ENCODE measurements around the gene DYNLL2.
A peak's percentile ranks its signal among the peaks of the same experiment; 100 is the strongest.
"Not testable (repeated sequence)": the region's sequence is repeated elsewhere in the genome, so short reads cannot be mapped to it uniquely, and the experiment has no call there.

The DYNLL2 gene

GRCh38 chr17:58054641-58055040, 28.6 kb upstream of the DYNLL2 start:
- Histone ChIP-seq H3K4me1 (ENCODE audit: insufficient read depth, low read length) (no peaks in the 10 kb centered on the region), H3K9me3 (ENCODE audit: control insufficient read depth, insufficient read depth, low read length) (no peaks in the 10 kb centered on the region), H3K36me3 (ENCODE audit: insufficient read depth, low read length) (no peaks in the 10 kb centered on the region), H3K9ac (ENCODE audit: low read depth, low read length) (no peak overlapping the region)

- Histone ChIP-seq H3K4me1 (ENCODE audit: insufficient read depth, low read length) (no peaks in the 10 kb centered on the region), H3K36me3 (ENCODE audit: insufficient read depth, low read length) (no peaks in the 10 kb centered on the region), H3K9me3 (ENCODE audit: control insufficient read depth, insufficient read depth, low read length) (no peaks in the 10 kb centered on the region), H3K9ac (ENCODE audit: low read depth, low read length) (no peak overlapping the region)
Measured at GRCh38 chr17:58056476-58056875, 26.7 kb upstream of the DYNLL2 start.

DNA sequence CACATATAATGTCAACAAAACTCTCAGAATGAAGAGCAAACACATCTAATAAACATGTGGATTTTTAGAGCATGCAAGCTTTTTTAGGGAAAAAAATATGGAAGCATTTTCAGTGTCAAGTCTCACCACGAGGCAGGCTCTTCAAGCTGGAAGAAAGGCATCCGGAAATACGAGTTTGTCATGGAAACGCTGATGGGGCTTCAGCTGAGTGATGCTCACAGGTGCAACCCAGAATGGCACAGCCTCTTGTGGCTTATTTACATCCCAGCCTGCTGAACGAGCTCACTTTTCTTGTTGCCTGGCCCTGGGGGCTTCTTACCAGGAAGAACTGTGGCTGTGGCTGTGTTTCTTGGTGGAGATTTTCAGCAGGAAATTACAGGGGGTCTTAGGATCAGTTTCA, 24.1 kb upstream of the DYNLL2 start:
- Histone ChIP-seq H3K36me3 (ENCODE audit: insufficient read depth, low read length) (no peaks in the 10 kb centered on the region), H3K9ac (ENCODE audit: low read depth, low read length) (no peak overlapping the region), H3K4me1 (ENCODE audit: insufficient read depth, low read length) (no peaks in the 10 kb centered on the region), H3K9me3 (ENCODE audit: control insufficient read depth, insufficient read depth, low read length) (no peaks in the 10 kb centered on the region)

DNA sequence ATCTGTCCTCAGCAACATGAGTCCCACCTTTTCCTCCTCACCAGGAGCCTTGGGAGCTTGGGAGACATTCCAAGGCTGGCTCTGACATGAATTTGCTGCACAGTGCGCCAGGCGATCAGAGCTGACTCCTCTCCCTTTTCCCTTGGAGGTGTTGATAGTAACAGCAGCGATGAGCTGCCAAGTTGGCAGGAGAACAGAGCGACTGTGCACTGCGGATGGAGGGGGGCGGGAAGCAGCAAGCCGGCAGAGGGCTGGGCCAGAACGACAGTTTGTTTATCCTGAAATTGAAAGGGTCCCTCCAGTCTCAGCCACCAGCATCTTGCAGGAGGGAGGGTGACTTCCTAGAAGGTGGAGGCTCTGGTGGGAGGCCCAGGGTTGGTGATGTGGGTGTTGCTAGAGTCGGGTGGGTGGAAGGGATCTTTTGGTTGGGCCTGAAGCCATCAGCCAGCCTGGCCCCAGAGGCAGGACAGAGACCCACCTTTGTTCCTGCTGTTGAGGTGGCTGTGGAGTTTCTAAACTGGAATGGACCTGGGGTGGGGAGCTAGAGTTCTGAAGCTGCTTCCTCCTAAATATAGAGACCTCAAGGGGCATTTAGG, 22.5 kb upstream of the DYNLL2 start:
- no peak overlapping the region for H3K9ac ChIP-seq (ENCODE audit: low read depth, low read length)
- H3K36me3 ChIP-seq (ENCODE audit: insufficient read depth, low read length), result no peaks in the 10 kb centered on the region
- H3K4me1 ChIP-seq (ENCODE audit: insufficient read depth, low read length), result no peaks in the 10 kb centered on the region
- no peaks in the 10 kb centered on the region for H3K9me3 ChIP-seq (ENCODE audit: control insufficient read depth, insufficient read depth, low read length)

GRCh38 chr17:58061672-58062071, 21.5 kb upstream of the DYNLL2 start:
- Histone ChIP-seq H3K36me3 (ENCODE audit: insufficient read depth, low read length) (no peaks in the 10 kb centered on the region), H3K9me3 (ENCODE audit: control insufficient read depth, insufficient read depth, low read length) (no peaks in the 10 kb centered on the region), H3K4me1 (ENCODE audit: insufficient read depth, low read length) (no peaks in the 10 kb centered on the region), H3K9ac (ENCODE audit: low read depth, low read length) (no peak overlapping the region)

DNA sequence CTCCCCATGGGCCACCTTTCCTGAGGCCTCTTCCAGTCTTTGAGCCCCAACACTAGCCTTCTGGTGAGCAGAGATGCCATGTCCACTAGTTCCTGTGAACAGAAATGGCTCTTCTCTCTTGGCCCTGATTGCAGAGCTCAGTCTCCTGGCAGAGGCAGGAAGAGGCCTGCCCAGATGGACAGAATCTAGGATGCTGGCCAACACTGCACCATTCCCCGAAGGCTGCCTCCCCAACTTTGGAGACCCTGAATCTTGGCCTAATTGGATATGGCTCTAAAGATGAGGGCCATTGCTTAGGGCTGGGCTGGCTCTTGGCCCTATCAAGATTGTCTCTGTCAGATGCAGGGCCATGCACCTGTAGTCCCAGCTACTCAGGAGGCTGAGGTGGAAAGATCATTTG, 18.0 kb upstream of the DYNLL2 start:
- no peak overlapping the region for H3K9ac ChIP-seq (ENCODE audit: low read depth, low read length)
- H3K4me1 ChIP-seq (ENCODE audit: insufficient read depth, low read length), result no peaks in the 10 kb centered on the region
- no peaks in the 10 kb centered on the region for H3K36me3 ChIP-seq (ENCODE audit: insufficient read depth, low read length)
- H3K9me3 ChIP-seq (ENCODE audit: control insufficient read depth, insufficient read depth, low read length), result no peaks in the 10 kb centered on the region

DNA sequence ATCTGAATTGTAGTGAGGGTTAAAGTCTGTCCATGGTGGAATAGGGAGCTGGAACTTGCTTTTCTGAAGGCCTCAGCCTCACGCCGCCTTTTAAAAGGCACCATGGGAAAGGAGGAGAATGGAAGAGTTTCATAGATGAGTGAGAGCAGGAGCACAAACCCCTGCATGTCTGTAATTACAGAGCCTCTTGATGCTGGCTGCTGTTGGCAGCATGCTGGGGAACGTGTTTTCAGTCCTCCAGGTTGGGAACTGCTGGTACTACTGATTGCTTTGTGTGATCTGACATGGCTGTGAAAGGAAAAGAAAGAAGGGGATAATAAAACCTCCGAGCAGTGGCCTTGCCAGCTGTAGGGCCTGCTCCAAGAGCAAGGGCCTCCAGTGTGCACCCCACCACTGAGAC, 16.8 kb upstream of the DYNLL2 start:
- Histone ChIP-seq H3K9me3 (ENCODE audit: control insufficient read depth, insufficient read depth, low read length) (no peaks in the 10 kb centered on the region), H3K36me3 (ENCODE audit: insufficient read depth, low read length) (no peaks in the 10 kb centered on the region), H3K4me1 (ENCODE audit: insufficient read depth, low read length) (no peaks in the 10 kb centered on the region), H3K9ac (ENCODE audit: low read depth, low read length) (no peak overlapping the region)

- Histone ChIP-seq H3K9ac (ENCODE audit: low read depth, low read length) (no peak overlapping the region), H3K4me1 (ENCODE audit: insufficient read depth, low read length) (no peaks in the 10 kb centered on the region), H3K9me3 (ENCODE audit: control insufficient read depth, insufficient read depth, low read length) (peaks cover 3% of the 10 kb centered on the region; the same call in 1 of the 2 replicates), H3K36me3 (ENCODE audit: insufficient read depth, low read length) (no peaks in the 10 kb centered on the region)
Measured at GRCh38 chr17:58072862-58073261, 10.4 kb upstream of the DYNLL2 start.

DNA sequence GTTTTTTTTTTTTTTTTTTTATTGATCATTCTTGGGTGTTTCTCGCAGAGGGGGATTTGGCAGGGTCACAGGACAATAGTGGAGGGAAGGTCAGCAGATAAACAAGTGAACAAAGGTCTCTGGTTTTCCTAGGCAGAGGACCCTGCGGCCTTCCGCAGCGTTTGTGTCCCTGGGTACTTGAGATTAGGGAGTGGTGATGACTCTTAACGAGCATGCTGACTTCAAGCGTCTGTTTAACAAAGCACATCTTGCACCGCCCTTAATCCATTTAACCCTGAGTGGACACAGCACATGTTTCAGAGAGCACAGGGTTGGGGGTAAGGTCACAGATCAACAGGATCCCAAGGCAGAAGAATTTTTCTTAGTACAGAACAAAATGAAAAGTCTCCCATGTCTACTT, 10.0 kb upstream of the DYNLL2 start:
- H3K9me3 ChIP-seq (ENCODE audit: control insufficient read depth, insufficient read depth, low read length); H3K9ac ChIP-seq (ENCODE audit: low read depth, low read length); H3K4me1 ChIP-seq (ENCODE audit: insufficient read depth, low read length); H3K36me3 ChIP-seq (ENCODE audit: insufficient read depth, low read length): not testable (repeated sequence)

DNA sequence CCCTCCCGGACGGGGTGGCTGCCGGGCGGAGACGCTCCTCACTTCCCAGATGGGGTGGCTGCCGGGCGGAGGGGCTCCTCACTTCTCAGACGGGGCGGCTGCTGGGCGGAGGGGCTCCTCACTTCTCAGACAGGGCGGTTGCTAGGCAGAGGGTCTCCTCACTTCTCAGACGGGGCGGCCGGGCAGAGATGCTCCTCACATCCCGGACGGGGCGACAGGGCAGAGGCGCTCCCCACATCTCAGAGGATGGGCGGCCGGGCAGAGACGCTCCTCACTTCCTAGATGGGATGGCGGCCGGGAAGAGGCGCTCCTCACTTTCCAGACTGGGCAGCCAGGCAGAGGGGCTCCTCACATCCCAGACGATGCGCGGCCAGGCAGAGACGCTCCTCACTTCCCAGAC, 8.8 kb upstream of the DYNLL2 start:
- not testable (repeated sequence) for H3K4me1 ChIP-seq (ENCODE audit: insufficient read depth, low read length); H3K36me3 ChIP-seq (ENCODE audit: insufficient read depth, low read length); H3K9me3 ChIP-seq (ENCODE audit: control insufficient read depth, insufficient read depth, low read length); H3K9ac ChIP-seq (ENCODE audit: low read depth, low read length)

- no peaks in the 10 kb centered on the region for H3K36me3 ChIP-seq (ENCODE audit: insufficient read depth, low read length)
- peaks cover 15% of the 10 kb centered on the region for H3K4me1 ChIP-seq (ENCODE audit: insufficient read depth, low read length)
Measured at GRCh38 chr17:58079300-58080033, 3.8 kb upstream of the DYNLL2 start.

DNA sequence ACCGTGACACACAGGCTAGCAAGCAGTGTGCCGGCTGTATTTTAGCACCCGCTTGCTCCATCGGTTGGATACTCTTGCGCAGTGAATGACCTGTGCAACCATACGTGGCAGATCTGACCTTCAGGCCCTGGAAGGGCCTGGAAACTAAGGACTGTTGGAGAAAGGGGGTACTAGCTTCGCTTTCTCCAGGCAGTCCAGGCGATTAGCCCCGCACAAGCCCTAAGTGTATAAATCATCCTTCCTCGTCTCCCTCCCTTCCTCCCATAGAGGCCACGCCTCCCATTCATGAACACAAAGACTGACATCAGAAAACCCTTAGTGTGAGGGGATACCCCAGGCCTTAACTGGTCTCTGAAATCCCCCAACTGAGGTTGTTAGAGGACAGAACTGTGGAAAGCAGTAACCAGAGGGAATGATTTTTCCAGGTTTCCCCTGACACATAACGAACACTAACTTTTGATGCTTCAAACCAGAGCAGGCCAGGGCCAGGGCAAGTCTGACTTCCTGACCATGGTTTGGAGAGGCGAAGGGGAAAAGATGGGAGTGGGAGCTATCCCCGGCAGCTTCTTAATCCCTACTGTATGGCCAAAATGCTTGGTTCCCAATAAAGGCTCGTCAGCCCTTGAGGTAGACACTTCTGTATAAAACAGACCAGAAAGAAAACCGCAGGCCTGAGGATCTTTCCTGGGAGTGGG, 1.4 kb upstream of the DYNLL2 start:
- no peaks in the 10 kb centered on the region for H3K9me3 ChIP-seq (ENCODE audit: control insufficient read depth, insufficient read depth, low read length)
- H3K4me1 ChIP-seq (ENCODE audit: insufficient read depth, low read length), result peaks cover 27% of the 10 kb centered on the region
- H3K36me3 ChIP-seq (ENCODE audit: insufficient read depth, low read length), result peaks cover 9% of the 10 kb centered on the region; the same call in 1 of the 2 replicates
- peak overlapping the region; percentile 29 for H3K9ac ChIP-seq (ENCODE audit: low read depth, low read length)

More at GRCh38 chr17:58079300-58080033, 3.8 kb upstream of the DYNLL2 start:
- H3K9me3 ChIP-seq (ENCODE audit: control insufficient read depth, insufficient read depth, low read length), result no peaks in the 10 kb centered on the region
- no peak overlapping the region for H3K9ac ChIP-seq (ENCODE audit: low read depth, low read length)

- Histone ChIP-seq H3K36me3 (ENCODE audit: insufficient read depth, low read length) (peaks cover 14% of the 10 kb centered on the region; the same call in 1 of the 2 replicates), H3K4me1 (ENCODE audit: insufficient read depth, low read length) (peaks cover 27% of the 10 kb centered on the region), H3K9me3 (ENCODE audit: control insufficient read depth, insufficient read depth, low read length) (no peaks in the 10 kb centered on the region), H3K9ac (ENCODE audit: low read depth, low read length) (peak overlapping the region; percentile 29)
Measured at GRCh38 chr17:58082341-58082869, 814 bp upstream of the DYNLL2 start.

- H3K36me3 ChIP-seq (ENCODE audit: insufficient read depth, low read length), result peaks cover 23% of the 10 kb centered on the region; the same call in 1 of the 2 replicates
- H3K9ac ChIP-seq (ENCODE audit: low read depth, low read length), result peak overlapping the region; percentile 85
- H3K4me1 ChIP-seq (ENCODE audit: insufficient read depth, low read length), result peaks cover 27% of the 10 kb centered on the region
- H3K9me3 ChIP-seq (ENCODE audit: control insufficient read depth, insufficient read depth, low read length), result no peaks in the 10 kb centered on the region
Measured at GRCh38 chr17:58083491-58084316, 485 bp downstream of the DYNLL2 start.

All from ES-I3 (cell line).